H1 (cell line): ENCODE data around the gene GNB1L. TPM values are rescaled to one million over a fixed set of nuclear protein-coding genes. Genes with fewer than 3 reads are reported as not detected.

Source experiments
- CTCF ChIA-PET: fragments of 300-600 bp; sonication (Branson Sonifier 250); formaldehyde crosslinking; loops from one replicate; lab custom pipeline; 2021; ENCODE audit not compliant: partially characterized antibody; lab: Charles Lee
- POLR2A ChIA-PET: fragments of 300-600 bp; sonication (Branson Sonifier 250); formaldehyde crosslinking; loops from one replicate; lab custom pipeline; 2021; ENCODE audit warnings: inconsistent platforms; ENCODE audit not compliant: partially characterized antibody; lab: Charles Lee
- DNase-seq, 2 experiments: peaks; one replicate each; pipeline versions ENCODE4 v3.0.0 to v3.0.0-alpha.2; 2010 to 2022; ENCODE audit warnings: low spot score in 2 of 2, low read depth in 1 of 2, mixed read lengths in 1 of 2
- FAIRE-seq: peaks from 2 replicates; lab custom pipeline; 2011; peaks lifted over from hg19 to GRCh38; lab: Jason Lieb, UNC
- H2AFZ ChIP-seq: 2 replicates; pipeline ENCODE4 v1.8.1; 2012; ENCODE audit warnings: low read length, inconsistent platforms
- H2AK5ac ChIP-seq: 2 replicates; pipeline ENCODE4 v1.6.1; 2013; ENCODE audit warnings: low read depth, low read length
- H2BK120ac ChIP-seq: replicated peaks from 2 replicates; pipeline ENCODE3; 2013; ENCODE audit warnings: low read depth, low read length, inconsistent platforms
- H2BK12ac ChIP-seq: 2 replicates; pipeline ENCODE4 v1.6.1; 2013; ENCODE audit warnings: low read depth, low read length
- H2BK15ac ChIP-seq: 2 replicates; pipeline ENCODE4 v1.6.1; 2013; ENCODE audit warnings: low read length
- H2BK20ac ChIP-seq: 2 replicates; pipeline ENCODE4 v1.6.1; 2013; ENCODE audit warnings: low read length
- H2BK5ac ChIP-seq: 2 replicates; pipeline ENCODE4 v1.6.1; 2013; ENCODE audit warnings: low read depth, low read length
- H3K14ac ChIP-seq: 2 replicates; pipeline ENCODE4 v1.6.1; 2013; ENCODE audit warnings: inconsistent platforms; ENCODE audit not compliant: insufficient read length
- H3K18ac ChIP-seq: 2 replicates; pipeline ENCODE4 v1.6.1; 2013; ENCODE audit warnings: low read length; ENCODE audit errors: extremely low read depth
- H3K23ac ChIP-seq: 2 replicates; pipeline ENCODE4 v1.6.1; 2013; ENCODE audit warnings: inconsistent platforms; ENCODE audit not compliant: insufficient read length
- H3K23me2 ChIP-seq: 2 replicates; pipeline ENCODE4 v1.6.1; 2013; ENCODE audit warnings: low read depth, low read length
- H3K27ac ChIP-seq: 2 replicates; pipeline ENCODE4 v1.6.1; 2011; ENCODE audit warnings: low read depth, low read length, inconsistent platforms
- H3K27me3 ChIP-seq, 4 experiments: replicated peaks in 1 of 4; 1 replicate in 1 of 4; 2 replicates in 3 of 4; pipeline versions ENCODE4 v1.6.1 to v1.8.1; 2011 to 2013; ENCODE audit warnings: low read length in 3 of 4, mild to moderate bottlenecking in 3 of 4, inconsistent platforms in 2 of 4, mixed read lengths in 2 of 4, moderate library complexity in 1 of 4; ENCODE audit not compliant: control insufficient read depth in 3 of 4, insufficient read depth in 3 of 4; ENCODE audit errors: extremely low read depth in 1 of 4
- H3K36me3 ChIP-seq, 4 experiments: 2 replicates each; pipeline versions ENCODE4 v1.6.1 to v1.8.1; 2011 to 2013; ENCODE audit warnings: mild to moderate bottlenecking in 4 of 4, low read length in 3 of 4, moderate library complexity in 2 of 4, control low read depth in 1 of 4, inconsistent platforms in 1 of 4; ENCODE audit not compliant: insufficient read depth in 4 of 4, control insufficient read depth in 2 of 4
- H3K4ac ChIP-seq: replicated peaks from 2 replicates; pipeline ENCODE3; 2013; ENCODE audit warnings: low read length, low read depth, mixed read lengths, inconsistent platforms; ENCODE audit not compliant: insufficient read length
- H3K4me1 ChIP-seq, 4 experiments: replicated peaks in 1 of 4; 1 replicate in 1 of 4; 2 replicates in 3 of 4; pipeline versions ENCODE4 v1.6.1 to v1.8.1; 2011 to 2013; ENCODE audit warnings: low read length in 3 of 4, inconsistent platforms in 2 of 4, mixed read lengths in 1 of 4; ENCODE audit not compliant: insufficient read depth in 4 of 4, control insufficient read depth in 3 of 4
- H3K4me2 ChIP-seq, 2 experiments: 2 replicates each; pipeline versions ENCODE4 v1.6.1 to v1.8.1; 2011 to 2013; ENCODE audit warnings: low read depth in 2 of 2, low read length in 2 of 2, control low read depth in 1 of 2, inconsistent platforms in 1 of 2, mild to moderate bottlenecking in 1 of 2; ENCODE audit not compliant: insufficient read depth in 1 of 2
- H3K4me3 ChIP-seq, 4 experiments: fragments of 200-600, 300-600 bp in 1 of 4; sonication (generic), shearing (Covaris generic), sonication (Bioruptor Twin) in 1 of 4; 2 replicates each; pipeline versions ENCODE4 v1.5.1 to v1.8.1; 2011 to 2016; ENCODE audit warnings: low read length in 4 of 4, low read depth in 3 of 4, control low read depth in 2 of 4, inconsistent platforms in 2 of 4, mild to moderate bottlenecking in 2 of 4, mixed read lengths in 1 of 4, moderate library complexity in 1 of 4; ENCODE audit not compliant: insufficient read depth in 2 of 4; ENCODE audit errors: extremely low read depth in 1 of 4
- H3K56ac ChIP-seq: replicated peaks from 2 replicates; pipeline ENCODE3; 2013; ENCODE audit warnings: low read depth, mild to moderate bottlenecking, mixed read lengths, low read length, inconsistent platforms; ENCODE audit not compliant: insufficient read length
- H3K79me1 ChIP-seq: 2 replicates; pipeline ENCODE4 v1.6.1; 2013; ENCODE audit warnings: low read depth, low read length, control low read depth
- H3K79me2 ChIP-seq, 2 experiments: 2 replicates each; pipeline versions ENCODE4 v1.6.1 to v1.8.1; 2012 to 2013; ENCODE audit warnings: low read length in 2 of 2, mild to moderate bottlenecking in 2 of 2, inconsistent platforms in 1 of 2; ENCODE audit not compliant: insufficient read depth in 2 of 2, control insufficient read depth in 1 of 2
- H3K9ac ChIP-seq, 4 experiments: replicated peaks in 1 of 4; 1 replicate in 1 of 4; 2 replicates in 3 of 4; pipeline versions ENCODE4 v1.6.1 to v1.8.1; 2011 to 2013; ENCODE audit warnings: low read depth in 3 of 4, low read length in 3 of 4, control low read depth in 2 of 4, mild to moderate bottlenecking in 2 of 4, moderate library complexity in 2 of 4, inconsistent platforms in 1 of 4; ENCODE audit errors: extremely low read depth in 1 of 4
- H3K9me3 ChIP-seq, 2 experiments: 2 replicates each; pipeline versions ENCODE4 v1.6.1 to v1.8.1; 2012 to 2013; ENCODE audit warnings: mild to moderate bottlenecking in 2 of 2, moderate library complexity in 2 of 2, control low read depth in 1 of 2, inconsistent platforms in 1 of 2, low read depth in 1 of 2, low read length in 1 of 2, mixed read lengths in 1 of 2; ENCODE audit not compliant: insufficient read depth in 2 of 2
- H4K20me1 ChIP-seq, 2 experiments: replicated peaks in 1 of 2; 2 replicates each; pipeline versions ENCODE3 to v1.8.1; 2011 to 2013; ENCODE audit warnings: inconsistent platforms in 2 of 2, low read length in 2 of 2, mild to moderate bottlenecking in 1 of 2; ENCODE audit not compliant: insufficient read depth in 2 of 2, control insufficient read depth in 1 of 2
- H4K5ac ChIP-seq: 2 replicates; pipeline ENCODE4 v1.6.1; 2013; ENCODE audit warnings: low read length, low read depth, mixed read lengths, inconsistent platforms; ENCODE audit not compliant: insufficient read length
- H4K8ac ChIP-seq: 2 replicates; pipeline ENCODE4 v1.8.0; 2013; ENCODE audit warnings: mild to moderate bottlenecking, moderate library complexity, low read length, inconsistent platforms; ENCODE audit not compliant: insufficient read depth; ENCODE audit errors: extremely low read depth
- H4K91ac ChIP-seq: replicated peaks from 2 replicates; pipeline ENCODE3; 2013; ENCODE audit warnings: low read length, mixed read lengths, inconsistent platforms; ENCODE audit not compliant: insufficient read length
- ATF3 ChIP-seq: IDR thresholded peaks from 2 replicates; pipeline ENCODE4 v1.6.1; 2011; ENCODE audit warnings: low read depth, mild to moderate bottlenecking, low read length; ENCODE audit not compliant: insufficient read depth
- CBX8 ChIP-seq: fragments of 300-800, 300-1000 bp; sonication (generic); IDR thresholded peaks from 2 replicates; pipeline ENCODE4 v1.7.1; 2016; ENCODE audit warnings: low read depth, low read length, borderline replicate concordance
- CHD2 ChIP-seq: IDR thresholded peaks from 2 replicates; pipeline ENCODE4 v1.6.1; 2012; ENCODE audit warnings: low read length, improper control_type of control experiment
- CTBP2 ChIP-seq: IDR thresholded peaks from 2 replicates; pipeline ENCODE4 v1.7.0; 2011; ENCODE audit warnings: borderline replicate concordance, mild to moderate bottlenecking, moderate library complexity, mixed read lengths, low read length; ENCODE audit not compliant: insufficient read depth, insufficient read length
- E2F6 ChIP-seq: IDR thresholded peaks from 2 replicates; pipeline ENCODE4 v1.6.1; 2012; ENCODE audit warnings: inconsistent platforms
- HDAC2 ChIP-seq, 2 experiments: fragments of 300-600 bp in 1 of 2; sonication (generic) in 1 of 2; IDR thresholded peaks; 2 replicates each; pipeline ENCODE4 v1.6.1; 2011 to 2012; ENCODE audit warnings: low read depth in 2 of 2, low read length in 2 of 2, mild to moderate bottlenecking in 2 of 2, moderate library complexity in 2 of 2, borderline replicate concordance in 1 of 2, inconsistent platforms in 1 of 2
- SIX5 ChIP-seq: IDR thresholded peaks from 2 replicates; pipeline ENCODE4 v1.6.1; 2011; ENCODE audit warnings: mild to moderate bottlenecking, low read depth, low read length
- TCF12 ChIP-seq: IDR thresholded peaks from 2 replicates; pipeline ENCODE4 v1.6.1; 2011; ENCODE audit warnings: low read depth, mild to moderate bottlenecking, low read length
- WGBS, 2 experiments: shearing (Covaris generic) in 1 of 2; methylation state at CpG; one replicate each; pipeline versions ENCODE4 v1.1.6 to v1.1.7; 2013 to 2015; ENCODE audit warnings: low lambda C conversion rate in 2 of 2, mixed read lengths in 2 of 2, inconsistent platforms in 1 of 2, low coverage in 1 of 2, missing lambda C conversion rate in 1 of 2; ENCODE audit not compliant: insufficient replicate concordance in 2 of 2, insufficient coverage in 1 of 2, insufficient read length in 1 of 2; ENCODE audit errors: extremely low coverage in 1 of 2, missing lambda C conversion rate in 1 of 2; 5-methylcytosine and 5-hydroxymethylcytosine counted together
- polyA plus RNA-seq, 7 experiments: library from polyadenylated mRNA; depleted of rRNA in 3 of 7; stranded (reverse) in 5 of 7; unstranded in 2 of 7; fragments of >200 nt in 5 of 7; fragments of 200-250 nt in 2 of 7; gene quantifications; 1 replicate in 5 of 7; 2 replicates in 1 of 7; 4 replicates in 1 of 7; pipeline versions ENCODE4 v1.2.1 to v1.2.3, GENCODE V29; 2011 to 2013; ENCODE audit warnings: missing spikeins in 2 of 7, mixed read lengths in 2 of 7
- total RNA-seq: library from RNA; stranded (reverse); fragmentation: NEBNext Ultra II Directional; extraction: Animal tissue kit (Norgen Biotek cat#: 25700); gene quantifications from 2 replicates; pipeline ENCODE4 v1.2.1, GENCODE V29; 2021

Gene GNB1L
- total and polyA plus RNA-seq, 2 of the 8 experiments (the other 6 are each of a cell fraction or from before 2014, with no cell fraction given): 14.0 to 15.6 TPM

GRCh38 chr22:19831016-19831415 lies 23.7 kb downstream of the GNB1L start:
- no peak overlapping the region for H2AFZ ChIP-seq
- no peak overlapping the region for H3K14ac ChIP-seq
- H3K4me2 ChIP-seq: no peak overlapping the region
- H4K91ac ChIP-seq: no peak overlapping the region
- no peaks in the 10 kb centered on the region for H3K4me1 ChIP-seq
- H3K9me3 ChIP-seq: no peaks in the 10 kb centered on the region; a peak in 1 of 4 replicates
- H2BK15ac ChIP-seq: no peak overlapping the region
- H2BK20ac ChIP-seq: no peak overlapping the region
- no peak overlapping the region for H3K27ac ChIP-seq
- H4K5ac ChIP-seq: no peak overlapping the region
- no peak overlapping the region for H2BK120ac ChIP-seq
- no peak overlapping the region for H4K8ac ChIP-seq
- CTCF ChIA-PET: interaction anchor here (0.6 to 3.3 kb wide), 4 partner anchors 11 to 236 kb away, joined by 3 to 14 read pairs (median 6); no protein-coding TSS in a partner anchor
- H3K4me3 ChIP-seq: no peak overlapping the region
- no peaks in the 10 kb centered on the region for H3K23me2 ChIP-seq
- no peak overlapping the region for H3K18ac ChIP-seq
- no peak overlapping the region for H2AK5ac ChIP-seq
- TF ChIP-seq SIX5: no peak
- TF ChIP-seq CHD2: no peak
- no peak for TF ChIP-seq CTBP2
- no peak for TF ChIP-seq ATF3
- no peak for TF ChIP-seq TCF12
- TF ChIP-seq HDAC2 (IDR thresholded peaks at IDR 0.05; ENCODE audit: borderline replicate concordance in 1 of 2, low read depth in 2 of 2, low read length in 2 of 2): no peak
- no peak for TF ChIP-seq E2F6
- TF ChIP-seq CBX8: no peak
- TF ChIP-seq, all 59 proteins: peak for 0
- WGBS, 2 experiments: 94% methylated on average over 6 of the region's 6 CpGs; no CpG with 5 or more reads in 1 of the 2 experiments
- POLR2A ChIA-PET: no interaction called here
- no peak overlapping the region for H3K56ac ChIP-seq
- FAIRE-seq (no peak), DNase-seq (no peak)
- no peak overlapping the region for H2BK5ac ChIP-seq
- no peaks in the 10 kb centered on the region for H3K79me1 ChIP-seq
- no peaks in the 10 kb centered on the region for H3K36me3 ChIP-seq
- no peaks in the 10 kb centered on the region for H4K20me1 ChIP-seq
- H3K79me2 ChIP-seq: no peaks in the 10 kb centered on the region
- no peak overlapping the region for H2BK12ac ChIP-seq
- no peak overlapping the region for H3K23ac ChIP-seq
- no peak overlapping the region for H3K4ac ChIP-seq
- no peak overlapping the region for H3K9ac ChIP-seq
- H3K27me3 ChIP-seq: no peaks in the 10 kb centered on the region
